Vagina (tissue), 2 donors: ENCODE data around the gene EIF2B5. TPM values are rescaled to one million over a fixed set of nuclear protein-coding genes. Genes with fewer than 3 reads are reported as not detected.

Experiments
- DNase-seq, 2 donors: peaks; one replicate each; pipeline ENCODE4 v3.0.0-alpha.2; 2017; ENCODE audit errors: extremely low spot score in 2 of 2
- H3K27ac ChIP-seq: fragments of 200-600 bp; sonication (generic); one replicate; pipeline ENCODE4 v1.5.1; 2019
- H3K27me3 ChIP-seq: fragments of 200-600 bp; sonication (generic); one replicate; pipeline ENCODE4 v1.5.1; 2019
- H3K36me3 ChIP-seq, 2 donors: fragments of 200-600 bp; sonication (generic); one replicate each; pipeline ENCODE4 v1.5.1; 2017 to 2019
- H3K4me1 ChIP-seq: fragments of 200-600 bp; sonication (generic); one replicate; pipeline ENCODE4 v1.5.1; 2019
- H3K4me3 ChIP-seq, 2 donors: fragments of 200-600 bp; sonication (generic); 1 replicate in 1 of 2; 2 replicates in 1 of 2; pipeline ENCODE4 v1.5.1; 2016 to 2019
- H3K9me3 ChIP-seq: fragments of 200-600 bp; sonication (generic); one replicate; pipeline ENCODE4 v1.5.1; 2019
- POLR2A ChIP-seq, 2 donors: fragments of 450-650 bp; IDR thresholded peaks; one replicate each; pipeline ENCODE4 v1.6.1; 2017; ENCODE audit warnings: antibody characterized with exemption in 2 of 2, mild to moderate bottlenecking in 2 of 2, moderate library complexity in 2 of 2
- POLR2AphosphoS5 ChIP-seq, 2 donors: sonication (generic); formaldehyde crosslinking; IDR thresholded peaks; one replicate each; pipeline ENCODE4 v1.9.0; 2017; ENCODE audit warnings: antibody characterized with exemption in 2 of 2, mild to moderate bottlenecking in 2 of 2, low read depth in 1 of 2; ENCODE audit not compliant: insufficient read depth in 1 of 2
- intact Hi-C: fragments of 100-400 bp; cut with DNase I; formaldehyde crosslinking; loops from one replicate; pipeline ENCODE4 v1.15.1; 2023
- total RNA-seq: library from RNA; depleted of rRNA; stranded (reverse); fragments of >200 nt; gene quantifications from one replicate; pipeline ENCODE4 v1.2.3, GENCODE V29; 2016
- TF ChIP-seq, protein P1 (sequence below), 3 experiments: fragments of 450-650 bp in 2 of 3; fragments of 200-600 bp in 1 of 3; sonication (generic) in 1 of 3; IDR thresholded peaks; one replicate each; pipeline ENCODE4 v1.5.1; 2017 to 2019; ENCODE audit warnings: antibody characterized with exemption in 3 of 3, mild to moderate bottlenecking in 2 of 3, moderate library complexity in 2 of 3

Gene EIF2B5
- total RNA-seq, 1 donor from 2014 or later: 30.2 TPM

DNA sequence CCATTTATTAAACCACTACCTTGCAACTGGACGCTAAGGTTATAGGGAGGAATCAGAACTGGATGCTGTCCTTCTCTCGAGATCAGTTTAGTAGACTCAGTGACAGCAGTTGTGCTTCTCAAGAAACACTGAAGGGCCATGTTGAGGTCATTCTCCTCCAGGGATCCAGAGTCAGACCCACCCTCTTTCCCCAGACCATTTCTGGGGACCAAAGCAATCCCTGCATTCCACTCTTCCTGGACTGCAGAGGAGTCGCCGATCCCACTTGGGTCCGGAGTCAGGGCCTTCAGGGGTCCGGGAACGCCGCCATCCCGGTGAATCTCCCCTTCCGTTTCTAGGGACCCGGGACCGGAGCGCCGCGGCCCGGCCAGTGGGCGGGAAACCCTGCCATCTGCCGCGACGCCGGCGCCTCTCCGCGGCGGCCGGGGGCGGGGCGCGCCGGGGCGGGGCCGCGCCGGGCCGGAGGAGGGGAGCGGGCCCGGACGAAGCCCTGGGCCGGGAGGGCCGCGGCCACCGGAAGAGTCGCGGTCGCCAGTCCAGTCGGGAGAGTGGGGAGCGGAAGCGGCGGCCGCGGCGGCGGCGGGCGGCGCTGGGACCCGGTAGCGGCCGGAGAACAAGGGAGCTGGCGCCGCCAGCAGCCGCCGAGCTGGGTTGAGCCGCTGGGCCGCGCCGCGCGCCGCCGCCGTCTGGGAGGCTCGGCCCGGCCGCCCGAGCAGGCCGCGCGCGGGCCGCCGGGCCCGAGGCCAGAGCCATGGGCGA is 19.9 kb downstream of the EIF2B5 start, which contains the start of gene DVL3:
DVL3 (plus strand) TSS at position 493 of the 759 bp plus-strand sequence; CDS start at position 752, 259 bp downstream.
- peak in 1 of 2 donors; percentile 33 for TF ChIP-seq POLR2A (IDR thresholded peaks at IDR 0.05)
- TF ChIP-seq, protein P1, sequence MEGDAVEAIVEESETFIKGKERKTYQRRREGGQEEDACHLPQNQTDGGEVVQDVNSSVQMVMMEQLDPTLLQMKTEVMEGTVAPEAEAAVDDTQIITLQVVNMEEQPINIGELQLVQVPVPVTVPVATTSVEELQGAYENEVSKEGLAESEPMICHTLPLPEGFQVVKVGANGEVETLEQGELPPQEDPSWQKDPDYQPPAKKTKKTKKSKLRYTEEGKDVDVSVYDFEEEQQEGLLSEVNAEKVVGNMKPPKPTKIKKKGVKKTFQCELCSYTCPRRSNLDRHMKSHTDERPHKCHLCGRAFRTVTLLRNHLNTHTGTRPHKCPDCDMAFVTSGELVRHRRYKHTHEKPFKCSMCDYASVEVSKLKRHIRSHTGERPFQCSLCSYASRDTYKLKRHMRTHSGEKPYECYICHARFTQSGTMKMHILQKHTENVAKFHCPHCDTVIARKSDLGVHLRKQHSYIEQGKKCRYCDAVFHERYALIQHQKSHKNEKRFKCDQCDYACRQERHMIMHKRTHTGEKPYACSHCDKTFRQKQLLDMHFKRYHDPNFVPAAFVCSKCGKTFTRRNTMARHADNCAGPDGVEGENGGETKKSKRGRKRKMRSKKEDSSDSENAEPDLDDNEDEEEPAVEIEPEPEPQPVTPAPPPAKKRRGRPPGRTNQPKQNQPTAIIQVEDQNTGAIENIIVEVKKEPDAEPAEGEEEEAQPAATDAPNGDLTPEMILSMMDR (IDR thresholded peaks at IDR 0.05): no peak
- Histone ChIP-seq H3K9me3 (no peaks in the 10 kb centered on the region), H3K27me3 (no peaks in the 10 kb centered on the region), H3K4me3 (peak within 1 kb of the TSS; percentile 80 to 91), H3K36me3 (no peaks in the 10 kb centered on the region), H3K4me1 (peaks cover 51% of the 10 kb centered on the region), H3K27ac (peak within 1 kb of the TSS; percentile 91)
- intact Hi-C loops: no loop called here
- DNase-seq: no peak

DNA sequence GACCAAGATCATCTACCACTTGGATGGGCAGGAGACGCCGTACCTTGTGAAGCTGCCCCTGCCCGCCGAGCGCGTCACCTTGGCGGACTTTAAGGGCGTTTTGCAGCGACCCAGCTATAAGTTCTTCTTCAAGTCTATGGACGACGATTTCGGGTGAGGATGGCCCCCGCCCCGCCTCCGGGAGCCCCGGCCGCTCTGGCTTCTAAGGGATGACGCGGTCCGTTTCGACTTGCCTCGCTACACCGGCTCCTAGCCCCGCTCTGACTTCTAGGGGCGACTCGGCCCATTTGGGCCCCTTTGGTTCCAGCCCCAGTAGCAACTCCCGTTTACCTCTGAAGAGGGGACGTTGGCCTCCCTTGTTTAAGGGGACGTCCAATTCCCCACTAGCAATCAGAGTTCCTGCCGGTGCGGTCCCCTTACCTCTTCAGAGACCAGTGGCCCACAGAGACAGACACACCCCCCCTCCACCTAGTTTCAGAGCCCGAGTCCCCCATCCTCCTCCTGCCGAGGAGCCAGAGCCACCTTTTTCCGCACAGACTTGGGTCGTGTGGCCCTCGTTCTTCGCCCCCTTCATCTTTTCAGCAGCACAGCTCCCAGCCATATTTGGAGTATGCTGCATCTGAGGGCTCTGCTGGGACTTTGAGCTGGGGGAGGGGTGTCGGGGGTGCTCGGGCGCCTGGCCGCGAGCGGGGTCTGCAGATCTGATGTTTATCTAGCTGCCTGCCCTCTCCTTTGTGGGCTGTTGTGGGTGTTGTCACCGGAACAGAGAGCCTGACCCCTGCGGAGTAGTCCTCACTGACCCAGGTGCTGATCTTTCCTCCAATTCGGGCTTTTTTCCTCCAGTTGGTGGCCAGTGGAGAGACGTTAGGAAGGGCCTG is 20.7 kb downstream of the EIF2B5 start:
- intact Hi-C loops: no loop called here
- no peaks in the 10 kb centered on the region for H3K27me3 ChIP-seq
- H3K4me1 ChIP-seq: peaks cover 59% of the 10 kb centered on the region
- no peaks in the 10 kb centered on the region for H3K36me3 ChIP-seq
- peak overlapping the region; percentile 80 to 91 for H3K4me3 ChIP-seq
- TF ChIP-seq POLR2AphosphoS5 (IDR thresholded peaks at IDR 0.05; ENCODE audit: insufficient read depth in 1 of 2, low read depth in 1 of 2) (peak in 1 of 2 donors; percentile 8), POLR2A (IDR thresholded peaks at IDR 0.05) (no peak)
- TF ChIP-seq, protein P1 (IDR thresholded peaks at IDR 0.05): no peak
- H3K27ac ChIP-seq: peak overlapping the region; percentile 91
- H3K9me3 ChIP-seq: no peaks in the 10 kb centered on the region
- DNase-seq: no peak

DNA sequence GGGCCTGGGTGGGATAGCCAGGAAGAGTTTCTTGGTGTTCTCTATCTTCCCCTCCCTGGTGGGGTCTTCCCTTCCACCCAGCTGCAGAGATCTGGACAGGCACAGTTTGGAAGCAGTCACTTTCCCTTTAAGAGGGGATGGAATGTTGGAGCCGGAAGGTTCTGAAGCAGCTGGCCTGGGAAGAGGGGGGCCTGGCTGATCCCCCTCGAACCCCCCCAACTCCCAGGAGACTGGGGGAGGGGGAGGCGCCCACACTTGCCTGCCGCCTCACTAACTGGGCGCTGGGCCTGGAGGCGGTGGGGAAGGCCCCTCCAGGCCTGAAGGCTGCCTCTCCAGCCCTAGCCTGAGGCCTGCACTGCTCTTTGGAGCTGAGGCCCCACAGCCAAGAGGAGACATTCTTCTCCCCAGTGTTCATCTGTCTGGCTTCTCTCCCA is 21.4 kb downstream of the EIF2B5 start:
- Histone ChIP-seq H3K27ac (peak overlapping the region; percentile 91), H3K27me3 (no peaks in the 10 kb centered on the region), H3K4me1 (peaks cover 65% of the 10 kb centered on the region), H3K9me3 (no peaks in the 10 kb centered on the region), H3K4me3 (peak overlapping the region; percentile 80 to 91), H3K36me3 (no peaks in the 10 kb centered on the region)
- peak in 1 of 2 donors; percentile 61 for TF ChIP-seq POLR2AphosphoS5 (IDR thresholded peaks at IDR 0.05; ENCODE audit: insufficient read depth in 1 of 2, low read depth in 1 of 2)
- TF ChIP-seq POLR2A (IDR thresholded peaks at IDR 0.05): no peak
- DNase-seq: no peak
- intact Hi-C loops: no loop called here

DNA sequence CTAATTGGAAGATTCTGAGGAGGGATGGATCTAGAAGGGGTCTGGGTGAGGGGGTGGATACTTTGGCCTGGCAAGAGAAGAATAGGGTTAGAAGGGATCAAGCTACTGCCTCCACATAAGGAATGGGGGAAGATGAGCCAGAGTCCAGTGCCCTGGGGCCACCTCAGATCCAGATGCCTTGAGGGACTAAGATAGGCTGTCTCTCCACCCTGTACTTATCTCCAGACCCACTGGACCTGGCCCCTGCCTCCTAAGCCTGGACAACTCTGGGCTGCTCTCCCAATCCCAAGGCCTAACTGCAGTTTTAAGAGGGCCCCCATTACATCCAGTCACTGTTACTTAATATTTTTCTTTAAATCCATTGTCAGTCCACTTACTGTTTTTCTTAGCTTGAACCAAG is 22.0 kb downstream of the EIF2B5 start:
- H3K4me1 ChIP-seq: peaks cover 72% of the 10 kb centered on the region
- no peaks in the 10 kb centered on the region for H3K27me3 ChIP-seq

DNA sequence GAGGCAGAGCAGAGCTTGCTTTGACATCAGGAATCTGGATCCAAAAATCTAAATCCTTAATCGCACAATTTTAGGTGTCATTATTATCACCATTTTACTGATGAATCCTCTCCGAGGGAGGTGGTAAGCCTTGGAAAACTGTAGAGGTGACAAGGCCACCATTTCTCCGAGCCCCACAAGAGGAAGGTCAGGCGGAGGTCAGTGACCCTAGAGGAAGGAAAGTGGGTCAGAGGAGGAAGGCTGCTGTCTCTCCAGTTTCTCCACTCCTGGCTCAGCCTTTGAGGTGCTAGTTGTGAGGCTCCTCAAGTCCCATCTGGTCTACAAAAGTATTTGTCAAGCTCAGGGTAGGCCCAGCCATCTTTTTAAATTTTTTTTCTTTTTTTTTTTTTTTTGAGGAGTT is 23.2 kb downstream of the EIF2B5 start:
- Histone ChIP-seq H3K4me1 (peaks cover 76% of the 10 kb centered on the region), H3K27me3 (no peaks in the 10 kb centered on the region), H3K27ac (no peak overlapping the region), H3K9me3 (no peaks in the 10 kb centered on the region), H3K36me3 (peaks cover 0 to 2% of the 10 kb centered on the region in 2 donors), H3K4me3 (no peak overlapping the region)
- no peak for DNase-seq
- intact Hi-C loops: no loop called here
- TF ChIP-seq POLR2A (IDR thresholded peaks at IDR 0.05) (no peak), POLR2AphosphoS5 (IDR thresholded peaks at IDR 0.05; ENCODE audit: insufficient read depth in 1 of 2, low read depth in 1 of 2) (no peak)
- TF ChIP-seq, protein P1 (IDR thresholded peaks at IDR 0.05): no peak

More for the DNA sequence above, 22.0 kb downstream of the EIF2B5 start:
- intact Hi-C loops: no loop called here
- H3K4me3 ChIP-seq: peak overlapping the region; percentile 80 to 91
- H3K9me3 ChIP-seq: no peaks in the 10 kb centered on the region
- peak overlapping the region; percentile 91 for H3K27ac ChIP-seq
- no peaks in the 10 kb centered on the region for H3K36me3 ChIP-seq
- no peak for DNase-seq
- TF ChIP-seq POLR2A (IDR thresholded peaks at IDR 0.05): no peak
